Bronchial epithelial cell (primary cell): ENCODE results near the gene CLSTN2. TPM values are rescaled to one million over a fixed set of nuclear protein-coding genes. Genes with fewer than 3 reads are reported as not detected.

Experiments used
- DNase-seq: peaks from one replicate; pipeline ENCODE4 v3.0.0-alpha.2; 2010; ENCODE audit warnings: low read depth
- FAIRE-seq: peaks from 2 replicates; lab custom pipeline; 2011; peaks lifted over from hg19 to GRCh38; lab: Jason Lieb, UNC
- H3K27me3 ChIP-seq: 2 replicates; pipeline ENCODE4 v1.5.1; 2011; ENCODE audit warnings: low read length; ENCODE audit not compliant: control insufficient read depth, insufficient read depth
- H3K36me3 ChIP-seq: 2 replicates; pipeline ENCODE4 v1.5.1; 2011; ENCODE audit warnings: low read length; ENCODE audit not compliant: control insufficient read depth, insufficient read depth
- H3K4me3 ChIP-seq: 2 replicates; pipeline ENCODE4 v1.5.1; 2011; ENCODE audit warnings: mild to moderate bottlenecking, low read depth, low read length, control low read depth
- total RNA-seq: library from RNA; depleted of rRNA; stranded (reverse); fragments of >200 nt; gene quantifications from 2 replicates; pipeline ENCODE4 v1.2.1, GENCODE V29; 2014
- TF ChIP-seq, protein P1 (sequence below): IDR thresholded peaks from 2 replicates; pipeline ENCODE4 v1.5.1; 2011; ENCODE audit warnings: mild to moderate bottlenecking, moderate library complexity, low read length, control low read depth, inconsistent platforms; ENCODE audit not compliant: insufficient read depth, severe bottlenecking

The CLSTN2 gene
- total RNA-seq, 1 donor from 2014 or later, result 0.26 TPM

DNA sequence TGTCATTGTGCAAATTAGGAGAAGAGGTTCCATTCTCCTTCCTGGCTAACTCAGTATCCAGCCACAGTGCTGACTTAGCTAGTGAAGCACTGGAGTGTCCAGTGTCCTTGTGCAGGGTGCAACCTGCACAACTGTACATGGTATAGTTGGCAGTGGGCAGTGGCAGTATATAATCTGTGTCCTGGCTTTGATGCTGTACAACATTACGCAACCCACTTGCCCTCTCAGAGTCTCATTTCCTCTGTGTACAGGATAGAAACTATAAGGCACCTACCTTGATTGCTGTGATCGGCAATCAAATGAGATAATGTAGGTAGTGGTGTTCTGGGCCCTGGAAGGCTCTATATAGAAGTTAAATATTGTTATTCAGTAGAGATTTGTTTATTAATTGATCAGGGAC is 333.6 kb downstream of the CLSTN2 start:
- DNase-seq (no peak), FAIRE-seq (no peak)
- TF ChIP-seq, protein P1, sequence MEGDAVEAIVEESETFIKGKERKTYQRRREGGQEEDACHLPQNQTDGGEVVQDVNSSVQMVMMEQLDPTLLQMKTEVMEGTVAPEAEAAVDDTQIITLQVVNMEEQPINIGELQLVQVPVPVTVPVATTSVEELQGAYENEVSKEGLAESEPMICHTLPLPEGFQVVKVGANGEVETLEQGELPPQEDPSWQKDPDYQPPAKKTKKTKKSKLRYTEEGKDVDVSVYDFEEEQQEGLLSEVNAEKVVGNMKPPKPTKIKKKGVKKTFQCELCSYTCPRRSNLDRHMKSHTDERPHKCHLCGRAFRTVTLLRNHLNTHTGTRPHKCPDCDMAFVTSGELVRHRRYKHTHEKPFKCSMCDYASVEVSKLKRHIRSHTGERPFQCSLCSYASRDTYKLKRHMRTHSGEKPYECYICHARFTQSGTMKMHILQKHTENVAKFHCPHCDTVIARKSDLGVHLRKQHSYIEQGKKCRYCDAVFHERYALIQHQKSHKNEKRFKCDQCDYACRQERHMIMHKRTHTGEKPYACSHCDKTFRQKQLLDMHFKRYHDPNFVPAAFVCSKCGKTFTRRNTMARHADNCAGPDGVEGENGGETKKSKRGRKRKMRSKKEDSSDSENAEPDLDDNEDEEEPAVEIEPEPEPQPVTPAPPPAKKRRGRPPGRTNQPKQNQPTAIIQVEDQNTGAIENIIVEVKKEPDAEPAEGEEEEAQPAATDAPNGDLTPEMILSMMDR, result no peak
- no peaks in the 10 kb centered on the region for H3K27me3 ChIP-seq
- H3K4me3 ChIP-seq, result no peak overlapping the region
- no peaks in the 10 kb centered on the region for H3K36me3 ChIP-seq

- FAIRE-seq (no peak), DNase-seq (peak; percentile 77)
- no peak overlapping the region for H3K4me3 ChIP-seq
- TF ChIP-seq, protein P1, result no peak
- H3K36me3 ChIP-seq, result no peaks in the 10 kb centered on the region
- no peaks in the 10 kb centered on the region for H3K27me3 ChIP-seq
These were observed 335.3 kb downstream of the CLSTN2 start for GRCh38 chr3:140270329-140270728.

- Histone ChIP-seq H3K27me3 (no peaks in the 10 kb centered on the region), H3K36me3 (no peaks in the 10 kb centered on the region), H3K4me3 (no peak overlapping the region)
- TF ChIP-seq, protein P1, result no peak
- FAIRE-seq (no peak), DNase-seq (peak; percentile 28)
These were observed 338.7 kb downstream of the CLSTN2 start for GRCh38 chr3:140273542-140274195.

- DNase-seq (no peak), FAIRE-seq (no peak)
- no peak overlapping the region for H3K4me3 ChIP-seq
- TF ChIP-seq, protein P1, result no peak
- H3K27me3 ChIP-seq, result no peaks in the 10 kb centered on the region
- H3K36me3 ChIP-seq, result no peaks in the 10 kb centered on the region
These were observed 339.4 kb downstream of the CLSTN2 start for GRCh38 chr3:140274429-140274828.

GRCh38 chr3:140276703-140277102 is 341.7 kb downstream of the CLSTN2 start:
- TF ChIP-seq, protein P1, result peak; percentile 47
- Histone ChIP-seq H3K27me3 (no peaks in the 10 kb centered on the region), H3K4me3 (no peak overlapping the region), H3K36me3 (no peaks in the 10 kb centered on the region)
- peak; percentile 42 for DNase-seq
- no peak for FAIRE-seq

GRCh38 chr3:140277886-140278285 is 342.9 kb downstream of the CLSTN2 start:
- Histone ChIP-seq H3K27me3 (no peaks in the 10 kb centered on the region), H3K4me3 (no peak overlapping the region), H3K36me3 (no peaks in the 10 kb centered on the region)
- FAIRE-seq (no peak), DNase-seq (no peak)
- TF ChIP-seq, protein P1, result no peak
